Ectodermal cell (in vitro differentiated cells): ENCODE measurements around the gene THEMIS2.
A peak's percentile ranks its signal among the peaks of the same experiment; 100 is the strongest.

Experiments
- H3K27ac ChIP-seq: 2 replicates; pipeline ENCODE4 v1.7.0; 2013; ENCODE audit warnings: mild to moderate bottlenecking, low read depth, low read length; ENCODE audit not compliant: insufficient read depth, poor library complexity, severe bottlenecking
- H3K27me3 ChIP-seq: 2 replicates; pipeline ENCODE4 v1.7.0; 2013; ENCODE audit warnings: mild to moderate bottlenecking, low read length; ENCODE audit not compliant: insufficient read depth, control insufficient read depth, poor library complexity, severe bottlenecking
- H3K36me3 ChIP-seq: one replicate; pipeline ENCODE4 v1.7.0; 2013; ENCODE audit warnings: low read length; ENCODE audit not compliant: control insufficient read depth, insufficient read depth
- H3K4me1 ChIP-seq: one replicate; pipeline ENCODE4 v1.7.0; 2013; ENCODE audit warnings: low read length; ENCODE audit not compliant: control insufficient read depth, insufficient read depth
- H3K4me3 ChIP-seq: 2 replicates; pipeline ENCODE4 v1.7.0; 2013; ENCODE audit warnings: low read depth, low read length, control low read depth; ENCODE audit not compliant: insufficient read depth
- H3K9me3 ChIP-seq: 2 replicates; pipeline ENCODE4 v1.7.0; 2013; ENCODE audit warnings: mild to moderate bottlenecking, low read length, moderate library complexity; ENCODE audit not compliant: control insufficient read depth
- WGBS, 2 experiments: methylation state at CpG; one replicate each; pipeline ENCODE4 v1.1.7; 2013; ENCODE audit warnings: missing lambda C conversion rate in 2 of 2; 5-methylcytosine and 5-hydroxymethylcytosine counted together

Gene THEMIS2

DNA sequence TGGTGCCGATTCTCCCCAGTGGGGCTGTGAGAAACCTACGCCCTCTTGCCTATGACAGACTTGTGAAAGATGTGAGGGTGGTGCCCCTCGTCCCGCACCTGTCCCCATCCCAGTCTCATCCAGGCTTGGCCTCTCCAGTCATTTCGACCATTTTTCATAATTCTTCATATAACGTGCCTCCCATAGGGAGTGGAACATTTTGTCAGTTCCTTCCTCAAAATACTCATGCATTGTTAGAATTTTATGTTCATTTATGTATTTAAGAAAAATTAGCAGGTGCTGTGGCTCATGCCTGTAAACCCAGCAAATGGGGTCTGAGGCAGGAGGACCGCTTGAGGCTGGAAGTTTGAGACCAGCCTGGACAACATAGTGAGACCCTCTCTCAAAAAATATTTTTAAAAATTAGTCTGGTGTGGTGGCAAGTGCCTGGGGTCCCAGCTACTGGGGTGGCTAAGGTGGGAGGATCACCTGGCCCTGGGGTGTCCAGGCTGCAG lies 42.8 kb downstream of the THEMIS2 start:
- Histone ChIP-seq H3K4me3 (no peak overlapping the region), H3K36me3 (peaks cover 13% of the 10 kb centered on the region), H3K27me3 (peaks cover 22% of the 10 kb centered on the region), H3K9me3 (no peaks in the 10 kb centered on the region), H3K27ac (peak overlapping the region; percentile 30), H3K4me1 (no peaks in the 10 kb centered on the region)
- 81 to 82% methylated on average over 7 of the region's 7 CpGs for WGBS, 2 experiments

DNA sequence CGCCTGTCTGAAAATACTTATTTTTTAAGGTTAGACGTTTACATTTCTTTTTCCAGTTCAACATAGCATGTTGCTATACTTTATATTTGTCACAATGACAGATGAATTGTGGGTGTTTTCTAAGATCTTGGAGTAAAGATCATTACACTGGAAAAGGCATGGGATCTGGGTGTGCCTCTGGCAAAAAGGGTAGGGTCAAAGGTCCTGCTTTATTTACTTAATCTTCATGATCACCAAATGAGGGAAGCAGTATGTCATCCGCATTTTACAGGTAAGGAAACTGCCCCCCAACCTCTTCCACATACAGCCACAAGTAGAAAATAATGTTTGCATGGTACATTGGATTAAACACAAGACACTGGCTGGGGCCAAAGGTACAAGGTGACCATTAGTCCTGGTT lies 49.9 kb downstream of the THEMIS2 start:
- 82 to 100% methylated on average over 1 to 3 of the region's 3 CpGs for WGBS, 2 experiments
- no peaks in the 10 kb centered on the region for H3K36me3 ChIP-seq
- H3K27ac ChIP-seq, result no peak overlapping the region
- peaks cover 8% of the 10 kb centered on the region for H3K27me3 ChIP-seq
- no peaks in the 10 kb centered on the region for H3K4me1 ChIP-seq
- no peak overlapping the region for H3K4me3 ChIP-seq
- H3K9me3 ChIP-seq, result no peaks in the 10 kb centered on the region

DNA sequence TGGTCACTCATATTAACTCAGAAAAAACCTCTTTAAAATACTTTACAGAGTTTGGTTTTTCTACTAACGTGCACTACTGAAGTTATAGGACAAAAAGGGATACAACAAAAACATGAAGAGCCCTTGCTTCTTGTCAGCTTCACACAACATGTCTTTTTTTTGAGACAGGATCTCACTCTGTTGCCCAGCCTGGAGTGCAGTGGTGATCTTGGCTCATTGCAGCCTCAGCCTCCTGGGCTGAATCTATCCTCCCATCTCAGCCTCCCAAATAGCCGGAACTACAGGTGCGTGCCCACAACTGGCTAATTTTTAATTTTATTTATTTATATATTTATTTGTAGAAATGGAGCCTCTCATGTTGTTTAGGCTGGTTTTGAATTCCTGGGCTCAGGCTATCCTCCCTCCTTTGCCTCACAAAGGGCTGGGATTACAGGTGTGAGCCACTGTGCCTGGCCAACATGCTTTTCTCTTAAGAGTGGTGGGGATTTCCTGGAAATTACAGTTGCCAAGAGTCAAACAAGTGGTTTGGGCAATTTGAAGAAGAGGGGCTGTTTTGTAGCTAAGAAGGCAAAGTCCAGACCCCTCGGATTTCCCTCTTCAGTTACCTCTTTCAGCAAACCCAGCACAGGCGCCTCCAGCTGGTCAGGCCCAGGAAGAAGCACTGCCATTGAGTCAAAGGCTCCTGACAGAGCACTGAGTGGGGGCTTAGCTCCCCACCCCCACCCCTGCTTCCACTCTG lies 56.0 kb downstream of the THEMIS2 start:
- Histone ChIP-seq H3K9me3 (no peaks in the 10 kb centered on the region), H3K4me3 (no peak overlapping the region), H3K27ac (no peak overlapping the region), H3K27me3 (no peaks in the 10 kb centered on the region), H3K36me3 (no peaks in the 10 kb centered on the region), H3K4me1 (no peaks in the 10 kb centered on the region)
- WGBS, 2 experiments, result 87 to 88% methylated on average over 3 of the region's 5 CpGs

DNA sequence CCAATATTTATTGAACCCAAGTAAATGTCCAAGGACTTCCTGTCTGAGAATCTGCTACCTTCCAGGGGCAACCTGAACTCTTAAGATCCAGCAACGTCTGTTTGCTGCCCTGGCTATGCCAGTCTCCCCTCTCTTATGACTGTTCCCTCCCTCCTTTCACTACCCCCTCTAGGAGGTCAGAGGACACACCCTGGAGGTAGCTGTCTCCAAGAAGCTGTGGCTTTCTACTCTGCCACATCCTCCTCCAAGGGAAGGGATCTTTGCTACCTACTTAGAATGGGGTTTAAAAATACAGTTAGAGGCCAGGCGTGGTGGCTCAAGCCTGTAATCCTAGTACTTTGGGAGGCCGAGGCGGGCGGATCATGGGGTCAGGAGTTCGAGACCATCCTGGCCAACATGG lies 58.8 kb downstream of the THEMIS2 start:
- Histone ChIP-seq H3K27ac (no peak overlapping the region), H3K27me3 (peaks cover 11% of the 10 kb centered on the region), H3K4me1 (no peaks in the 10 kb centered on the region), H3K9me3 (no peaks in the 10 kb centered on the region), H3K4me3 (no peak overlapping the region), H3K36me3 (no peaks in the 10 kb centered on the region)
- WGBS, 2 experiments, result 91 to 96% methylated on average over 6 of the region's 6 CpGs

DNA sequence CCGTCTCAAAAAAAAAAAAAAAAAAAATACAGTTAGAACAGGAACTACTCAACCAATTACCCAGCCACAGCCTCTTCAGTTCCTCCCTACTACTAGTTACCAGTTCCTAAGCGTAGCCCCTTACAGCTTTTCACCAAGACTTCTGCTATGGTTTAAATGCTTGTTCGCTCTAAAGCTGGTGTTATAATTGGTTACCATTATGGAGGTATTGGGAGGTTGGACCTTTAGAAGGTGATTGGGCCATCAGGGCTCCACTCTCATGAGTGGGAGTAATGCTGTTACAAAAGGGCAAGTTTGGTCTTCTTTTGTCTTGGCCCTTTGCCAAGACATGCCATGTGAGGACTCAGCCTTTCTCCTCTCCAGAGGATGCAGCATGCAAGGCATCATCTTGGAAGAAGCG lies 59.4 kb downstream of the THEMIS2 start:
- no peak overlapping the region for H3K4me3 ChIP-seq
- H3K36me3 ChIP-seq, result no peaks in the 10 kb centered on the region
- H3K27me3 ChIP-seq, result peaks cover 11% of the 10 kb centered on the region
- WGBS, 2 experiments, result 91 to 95% methylated on average over 4 of the region's 4 CpGs
- H3K27ac ChIP-seq, result no peak overlapping the region
- H3K9me3 ChIP-seq, result no peaks in the 10 kb centered on the region
- H3K4me1 ChIP-seq, result no peaks in the 10 kb centered on the region

DNA sequence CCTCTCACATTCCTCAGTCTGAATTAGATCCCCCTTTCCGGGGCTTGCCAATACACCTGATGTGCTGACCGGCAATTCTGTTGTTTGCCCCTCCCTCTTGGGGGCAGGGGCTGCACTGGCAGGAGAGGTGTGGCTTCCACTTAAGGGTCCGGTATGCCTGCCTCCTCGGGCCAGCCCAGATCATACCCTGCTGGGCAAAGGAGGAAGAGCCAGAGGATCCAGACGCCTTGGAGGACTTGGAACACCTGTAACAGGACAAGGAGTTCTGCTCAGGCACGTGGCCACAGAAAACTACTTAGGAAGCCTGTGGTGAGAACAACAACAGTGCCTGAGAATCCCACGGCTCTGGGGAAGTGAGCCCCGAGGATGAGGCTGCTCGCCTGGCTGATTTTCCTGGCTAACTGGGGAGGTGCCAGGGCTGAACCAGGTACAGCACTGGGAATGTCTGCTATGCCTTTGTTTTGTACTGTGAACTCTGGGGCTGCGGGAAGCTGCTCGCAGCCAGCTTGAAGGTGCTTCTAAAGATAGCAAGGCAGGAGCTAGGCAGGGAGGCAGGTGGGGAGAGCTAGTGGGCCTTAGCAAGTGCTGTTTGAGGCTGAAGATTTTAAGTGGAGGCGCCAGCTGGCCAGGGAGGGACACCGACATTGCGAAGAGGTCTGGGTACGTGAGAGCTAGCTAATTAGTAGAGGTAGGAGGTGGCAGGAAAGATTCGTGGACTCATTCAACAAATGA lies 62.6 kb downstream of the THEMIS2 start, which contains the start of gene SMPDL3B:
TSS of gene SMPDL3B (plus strand) at position 183 of the 732 bp plus-strand sequence. CDS start at position 367, 184 bp downstream.
- no peaks in the 10 kb centered on the region for H3K9me3 ChIP-seq
- peaks cover 11% of the 10 kb centered on the region for H3K27me3 ChIP-seq
- H3K36me3 ChIP-seq, result no peaks in the 10 kb centered on the region
- H3K27ac ChIP-seq, result no peak within 1 kb of the TSS
- peaks cover 7% of the 10 kb centered on the region for H3K4me1 ChIP-seq
- 10 to 16% methylated on average over 16 of the region's 16 CpGs for WGBS, 2 experiments
- H3K4me3 ChIP-seq, result peak within 1 kb of the TSS; percentile 27

DNA sequence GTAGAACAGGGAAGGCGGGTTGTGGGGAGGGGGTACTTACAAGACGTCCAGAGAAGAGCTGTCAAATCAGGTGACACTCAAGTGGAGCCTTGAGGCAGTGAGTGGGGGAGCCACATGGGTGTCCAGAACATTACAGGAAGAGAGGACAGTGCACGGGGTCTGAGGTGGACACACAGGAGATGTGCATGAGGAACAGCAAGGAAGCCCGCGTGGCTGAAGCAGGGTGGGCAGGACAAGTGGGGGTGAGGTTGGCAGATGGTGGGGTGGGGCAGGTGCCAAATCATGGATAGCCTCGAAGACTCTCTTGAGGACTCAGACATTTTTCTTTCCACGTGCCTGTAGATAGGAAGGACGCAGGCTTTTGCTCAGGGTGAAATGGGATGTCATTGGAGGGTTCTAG lies 63.4 kb downstream of the THEMIS2 start:
- H3K4me1 ChIP-seq, result peaks cover 7% of the 10 kb centered on the region
- no peak overlapping the region for H3K4me3 ChIP-seq
- H3K36me3 ChIP-seq, result no peaks in the 10 kb centered on the region
- no peak overlapping the region for H3K27ac ChIP-seq
- H3K9me3 ChIP-seq, result no peaks in the 10 kb centered on the region
- H3K27me3 ChIP-seq, result peaks cover 11% of the 10 kb centered on the region
- WGBS, 2 experiments, result 80 to 82% methylated on average over 8 of the region's 8 CpGs
